GM11168 (cell line): Measurements from ENCODE around the gene SOD1.
"Not testable (repeated sequence)": the region's sequence is repeated elsewhere in the genome, so short reads cannot be mapped to it uniquely, and the experiment has no call there.

Source experiments
- in situ Hi-C: fragments of 300-500 bp; cut with MboI; formaldehyde crosslinking; loops from one replicate; pipeline ENCODE4 v1.12.0; 2022; ENCODE audit warnings: low sequenced_read_pairs; ENCODE audit not compliant: unreplicated experiment

The SOD1 gene

DNA sequence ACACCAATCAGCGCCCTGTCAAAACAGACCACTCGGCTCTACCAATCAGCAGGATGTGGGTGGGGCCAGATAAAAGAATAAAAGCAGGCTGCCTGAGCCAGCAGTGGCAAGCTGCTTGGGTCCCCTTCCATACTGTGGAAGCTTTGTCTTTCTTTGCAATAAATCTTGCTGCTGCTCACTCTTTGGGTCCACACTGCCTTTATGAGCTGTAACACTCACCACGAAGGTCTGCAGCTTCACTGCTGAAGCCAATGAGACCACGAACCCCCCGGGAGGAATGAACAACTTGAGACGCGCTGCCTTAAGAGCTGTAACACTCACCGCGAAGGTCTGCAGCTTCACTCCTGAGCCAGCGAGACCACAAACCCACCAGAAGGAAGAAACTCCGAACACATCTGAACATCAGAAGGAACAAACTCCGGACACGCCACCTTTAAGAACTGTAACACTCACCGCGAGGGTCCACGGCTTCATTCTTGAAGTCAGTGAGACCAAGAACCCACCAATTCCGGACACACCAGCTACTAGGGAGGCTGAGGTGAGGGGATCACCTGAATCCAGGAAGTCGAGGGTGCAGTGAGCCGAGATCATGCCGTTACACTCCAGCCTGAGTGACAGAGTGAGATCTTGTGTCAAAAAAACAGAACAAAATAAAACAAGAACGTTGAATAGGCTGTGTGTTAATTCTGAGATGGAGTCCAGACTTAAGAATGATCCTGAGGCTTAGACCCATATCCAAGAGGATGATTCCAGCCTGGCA lies 4.5 kb upstream of the SOD1 start:
- in situ Hi-C loops: not testable (repeated sequence)

GRCh38 chr21:31656199-31657095 lies 3.0 kb upstream of the SOD1 start:
- in situ Hi-C loops: no loop called here

DNA sequence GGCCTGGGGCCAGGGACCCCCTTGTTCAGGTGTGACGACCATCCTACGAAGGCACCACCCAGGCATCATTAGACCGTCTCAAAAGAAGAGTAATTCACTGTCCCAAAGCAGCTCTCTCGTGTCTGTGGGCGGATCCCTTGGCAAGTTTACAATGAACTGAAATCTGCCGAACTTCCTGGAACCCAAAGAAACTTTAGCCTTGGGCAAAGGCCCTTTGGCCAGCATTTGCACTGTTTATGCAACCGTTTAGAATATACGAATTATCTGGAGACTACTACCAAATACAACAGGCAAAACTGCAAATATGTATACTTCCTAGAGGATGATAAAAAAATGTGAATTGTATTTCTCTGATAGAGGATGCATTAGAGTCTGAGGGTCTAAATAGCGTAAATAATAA lies 1.4 kb upstream of the SOD1 start:
- in situ Hi-C loops: no loop called here

DNA sequence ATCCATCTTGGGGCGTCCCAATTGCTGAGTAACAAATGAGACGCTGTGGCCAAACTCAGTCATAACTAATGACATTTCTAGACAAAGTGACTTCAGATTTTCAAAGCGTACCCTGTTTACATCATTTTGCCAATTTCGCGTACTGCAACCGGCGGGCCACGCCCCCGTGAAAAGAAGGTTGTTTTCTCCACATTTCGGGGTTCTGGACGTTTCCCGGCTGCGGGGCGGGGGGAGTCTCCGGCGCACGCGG lies 282 bp upstream of the SOD1 start:
- in situ Hi-C loops: no loop called here

DNA sequence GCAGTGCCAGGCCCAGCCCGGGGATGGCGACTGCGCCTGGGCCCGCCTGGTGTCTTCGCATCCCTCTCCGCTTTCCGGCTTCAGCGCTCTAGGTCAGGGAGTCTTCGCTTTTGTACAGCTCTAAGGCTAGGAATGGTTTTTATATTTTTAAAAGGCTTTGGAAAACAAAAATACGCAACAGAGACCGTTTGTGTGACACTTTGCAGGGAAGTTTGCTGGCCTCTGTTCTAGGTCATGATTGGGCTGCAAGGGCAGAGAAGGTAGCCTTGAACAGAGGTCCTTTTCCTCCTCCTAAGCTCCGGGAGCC lies 719 bp downstream of the SOD1 start:
- in situ Hi-C loops: no loop called here

- in situ Hi-C loops: no loop called here
Observed at GRCh38 chr21:31660591-31660990, 1.1 kb downstream of the SOD1 start.

GRCh38 chr21:31663584-31664249 lies 4.2 kb downstream of the SOD1 start:
- in situ Hi-C loops: no loop called here

DNA sequence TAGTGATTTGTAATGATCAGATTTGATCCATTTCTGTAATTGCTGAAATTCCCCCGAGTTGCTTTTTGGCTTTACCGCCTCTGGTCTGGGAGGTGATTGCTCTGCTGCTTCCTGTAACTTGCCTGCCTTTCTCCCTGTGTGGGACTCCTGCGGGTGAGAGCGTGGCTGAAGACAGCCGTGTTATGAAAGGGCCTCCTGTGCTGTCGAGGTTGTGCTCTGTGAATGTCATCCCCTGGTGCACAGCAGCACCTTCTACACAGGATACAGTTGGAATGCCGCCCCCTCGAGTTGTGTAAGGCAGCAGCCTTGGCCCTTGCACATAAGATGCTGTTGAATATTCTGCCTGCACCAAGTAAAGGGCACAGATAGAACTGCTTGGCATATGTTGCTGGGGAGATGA lies 5.9 kb downstream of the SOD1 start:
- in situ Hi-C loops: no loop called here

GRCh38 chr21:31665869-31666268 lies 6.4 kb downstream of the SOD1 start:
- in situ Hi-C loops: not testable (repeated sequence)

DNA sequence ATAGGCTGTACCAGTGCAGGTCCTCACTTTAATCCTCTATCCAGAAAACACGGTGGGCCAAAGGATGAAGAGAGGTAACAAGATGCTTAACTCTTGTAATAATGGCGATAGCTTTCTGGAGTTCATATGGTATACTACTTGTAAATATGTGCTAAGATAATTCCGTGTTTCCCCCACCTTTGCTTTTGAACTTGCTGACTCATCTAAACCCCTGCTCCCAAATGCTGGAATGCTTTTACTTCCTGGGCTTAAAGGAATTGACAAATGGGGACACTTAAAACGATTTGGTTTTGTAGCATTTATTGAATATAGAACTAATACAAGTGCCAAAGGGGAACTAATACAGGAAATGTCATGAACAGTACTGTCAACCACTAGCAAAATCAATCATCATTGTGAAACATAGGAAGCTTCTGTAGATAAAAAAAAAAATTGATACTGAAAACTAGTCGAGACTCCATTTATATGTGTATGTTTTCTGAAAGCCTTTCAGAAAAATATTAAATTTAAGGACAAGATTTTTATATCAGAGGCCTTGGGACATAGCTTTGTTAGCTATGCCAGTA lies 7.0 kb downstream of the SOD1 start:
- in situ Hi-C loops: no loop called here

- in situ Hi-C loops: no loop called here
Observed at GRCh38 chr21:31667132-31667531, 7.6 kb downstream of the SOD1 start.

- in situ Hi-C loops: no loop called here
Observed at GRCh38 chr21:31667639-31668038, 8.1 kb downstream of the SOD1 start.

DNA sequence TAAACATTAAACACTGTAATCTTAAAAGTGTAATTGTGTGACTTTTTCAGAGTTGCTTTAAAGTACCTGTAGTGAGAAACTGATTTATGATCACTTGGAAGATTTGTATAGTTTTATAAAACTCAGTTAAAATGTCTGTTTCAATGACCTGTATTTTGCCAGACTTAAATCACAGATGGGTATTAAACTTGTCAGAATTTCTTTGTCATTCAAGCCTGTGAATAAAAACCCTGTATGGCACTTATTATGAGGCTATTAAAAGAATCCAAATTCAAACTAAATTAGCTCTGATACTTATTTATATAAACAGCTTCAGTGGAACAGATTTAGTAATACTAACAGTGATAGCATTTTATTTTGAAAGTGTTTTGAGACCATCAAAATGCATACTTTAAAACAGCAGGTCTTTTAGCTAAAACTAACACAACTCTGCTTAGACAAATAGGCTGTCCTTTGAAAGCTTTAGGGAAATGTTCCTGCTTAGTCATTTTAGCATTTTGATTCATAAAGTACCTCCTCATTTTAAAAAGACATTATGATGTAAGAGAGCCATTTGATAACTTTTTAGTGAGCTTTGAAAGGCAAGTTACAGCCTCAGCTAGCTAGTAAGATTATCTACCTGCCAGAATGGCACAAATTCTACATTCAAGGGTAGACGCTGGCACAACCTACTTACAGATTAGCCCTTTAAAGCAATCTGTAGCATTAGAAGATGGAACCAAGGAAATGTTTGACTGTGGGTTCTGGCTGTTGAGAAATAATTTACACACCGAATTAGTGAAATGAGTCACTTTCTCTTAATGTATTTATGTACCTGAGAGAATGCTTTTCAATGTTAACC lies 9.4 kb downstream of the SOD1 start:
- in situ Hi-C loops: no loop called here

- in situ Hi-C loops: no loop called here
Observed at GRCh38 chr21:31670070-31670469, 10.6 kb downstream of the SOD1 start.

GRCh38 chr21:31671146-31671716 lies 11.7 kb downstream of the SOD1 start:
- in situ Hi-C loops: no loop called here

GRCh38 chr21:31671931-31672330 lies 12.4 kb downstream of the SOD1 start:
- in situ Hi-C loops: no loop called here

DNA sequence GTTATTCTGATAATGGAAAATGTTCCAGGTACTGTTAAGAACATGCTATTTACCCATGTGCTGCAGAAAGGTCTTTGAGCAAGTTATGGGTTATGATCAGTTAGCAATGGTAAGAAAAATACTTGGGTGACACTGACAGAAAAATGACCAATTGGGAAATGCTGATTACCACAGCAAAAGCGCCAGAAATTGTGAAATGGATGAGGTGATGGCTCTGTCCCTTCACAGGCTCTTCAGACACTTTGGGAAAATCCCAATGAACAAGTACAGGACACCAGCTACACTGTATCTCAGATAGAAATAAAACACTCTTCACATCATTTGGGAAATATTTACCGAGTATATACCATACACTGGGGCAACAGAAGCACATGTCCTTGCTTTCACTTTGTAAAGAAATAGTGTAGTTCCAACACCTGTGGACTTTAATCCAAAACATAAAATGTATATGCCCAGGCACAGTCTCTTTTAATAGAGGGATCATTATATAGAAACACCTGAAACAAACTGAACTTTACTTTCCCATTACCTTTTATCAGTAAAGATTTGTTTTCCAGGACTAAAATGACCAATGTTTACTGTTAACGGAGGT lies 13.9 kb downstream of the SOD1 start:
- in situ Hi-C loops: no loop called here

DNA sequence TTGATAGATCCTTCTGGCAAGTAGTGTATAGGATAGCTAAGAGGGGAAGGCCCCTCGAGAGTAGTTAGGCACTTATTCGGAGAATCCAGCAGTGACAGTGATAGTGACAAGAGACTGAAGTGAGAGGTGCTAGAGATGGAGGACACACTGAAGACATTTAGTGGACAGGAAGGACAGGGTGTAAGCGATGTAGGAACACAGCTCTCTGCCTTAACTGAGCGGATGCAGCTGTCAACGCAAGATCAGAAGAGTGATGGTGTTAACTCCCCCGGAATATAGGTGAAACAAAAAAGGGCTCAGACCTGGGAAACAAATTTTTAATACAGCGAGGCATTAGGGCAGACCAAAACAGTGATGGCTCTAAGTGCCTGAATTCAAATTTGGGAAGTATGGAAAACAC lies 15.8 kb downstream of the SOD1 start:
- in situ Hi-C loops: no loop called here

DNA sequence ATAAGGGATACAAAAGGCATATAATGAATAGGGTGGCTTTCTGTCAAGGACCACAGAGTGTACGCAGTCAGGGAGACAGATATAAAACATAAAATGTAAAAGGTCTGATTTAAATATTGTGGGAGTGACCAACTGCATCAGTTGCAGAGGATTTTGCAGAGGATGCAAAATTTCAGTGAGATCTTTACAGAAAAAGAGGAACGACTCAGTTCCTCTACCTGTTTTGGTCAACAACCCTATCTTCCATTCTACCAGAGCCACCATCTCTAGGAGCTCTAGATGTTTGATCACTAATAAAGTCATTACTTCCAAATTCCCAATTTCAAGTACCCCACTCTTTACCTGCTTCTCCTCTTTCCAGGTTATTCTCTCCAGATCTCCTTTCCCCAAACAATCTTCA lies 16.5 kb downstream of the SOD1 start:
- in situ Hi-C loops: no loop called here

DNA sequence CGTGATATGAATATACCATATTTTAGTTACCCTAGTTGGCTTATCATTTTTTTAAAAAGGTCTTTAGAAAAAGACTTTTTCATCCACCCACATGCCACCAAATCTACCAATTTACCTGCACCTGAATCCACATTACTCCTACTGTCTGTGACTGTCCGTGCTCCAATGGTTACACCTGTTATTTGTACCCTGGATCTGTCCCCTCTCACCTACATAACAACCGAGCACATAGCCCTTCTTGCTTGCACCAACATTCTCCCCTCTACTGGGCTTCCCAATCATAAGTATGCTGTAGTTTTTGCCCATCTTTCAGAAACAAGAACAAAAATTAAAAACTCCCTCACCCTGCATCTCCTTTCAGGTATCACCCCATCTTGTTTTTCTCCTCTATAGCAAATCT lies 17.6 kb downstream of the SOD1 start:
- in situ Hi-C loops: no loop called here
